HL-60 (cell line): ENCODE measurements around the gene POLR1F.

Experiments used
- GABPA ChIP-seq: IDR thresholded peaks from 2 replicates; pipeline ENCODE4 v1.6.1; 2012; ENCODE audit warnings: low read depth
- POLR2AphosphoS5 ChIP-seq: IDR thresholded peaks from 2 replicates; pipeline ENCODE4 v1.6.1; 2012; ENCODE audit warnings: low read depth
- TF ChIP-seq, protein P1 (sequence below): IDR thresholded peaks from one replicate; pipeline ENCODE4 v1.5.1; 2011; ENCODE audit warnings: low read length, control low read depth, inconsistent platforms; ENCODE audit not compliant: insufficient read depth
- TF ChIP-seq, protein P2 (sequence below): IDR thresholded peaks from 2 replicates; pipeline ENCODE4 v1.6.1; 2012; ENCODE audit warnings: low read depth; ENCODE audit not compliant: insufficient replicate concordance

DNA sequence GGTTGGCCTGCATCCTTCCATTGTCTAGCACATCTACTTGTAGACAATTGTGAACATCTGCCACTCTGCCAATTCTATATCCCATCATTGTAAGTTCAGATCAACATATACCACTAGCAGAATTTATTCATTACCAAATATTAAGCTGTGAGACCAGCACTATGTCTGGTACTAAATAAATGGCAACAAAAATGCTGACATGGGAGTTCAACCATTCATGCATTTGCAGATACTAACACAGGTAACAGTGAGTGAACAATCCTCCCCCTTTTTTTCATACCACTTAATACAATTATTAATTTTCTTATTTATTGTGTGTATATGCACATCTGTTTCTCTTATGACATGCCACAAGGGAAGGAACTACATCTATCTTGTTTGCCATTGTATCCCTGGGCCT lies 11.9 kb downstream of the POLR1F start:
- TF ChIP-seq, protein P1, sequence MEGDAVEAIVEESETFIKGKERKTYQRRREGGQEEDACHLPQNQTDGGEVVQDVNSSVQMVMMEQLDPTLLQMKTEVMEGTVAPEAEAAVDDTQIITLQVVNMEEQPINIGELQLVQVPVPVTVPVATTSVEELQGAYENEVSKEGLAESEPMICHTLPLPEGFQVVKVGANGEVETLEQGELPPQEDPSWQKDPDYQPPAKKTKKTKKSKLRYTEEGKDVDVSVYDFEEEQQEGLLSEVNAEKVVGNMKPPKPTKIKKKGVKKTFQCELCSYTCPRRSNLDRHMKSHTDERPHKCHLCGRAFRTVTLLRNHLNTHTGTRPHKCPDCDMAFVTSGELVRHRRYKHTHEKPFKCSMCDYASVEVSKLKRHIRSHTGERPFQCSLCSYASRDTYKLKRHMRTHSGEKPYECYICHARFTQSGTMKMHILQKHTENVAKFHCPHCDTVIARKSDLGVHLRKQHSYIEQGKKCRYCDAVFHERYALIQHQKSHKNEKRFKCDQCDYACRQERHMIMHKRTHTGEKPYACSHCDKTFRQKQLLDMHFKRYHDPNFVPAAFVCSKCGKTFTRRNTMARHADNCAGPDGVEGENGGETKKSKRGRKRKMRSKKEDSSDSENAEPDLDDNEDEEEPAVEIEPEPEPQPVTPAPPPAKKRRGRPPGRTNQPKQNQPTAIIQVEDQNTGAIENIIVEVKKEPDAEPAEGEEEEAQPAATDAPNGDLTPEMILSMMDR, result no peak
- TF ChIP-seq, protein P2, sequence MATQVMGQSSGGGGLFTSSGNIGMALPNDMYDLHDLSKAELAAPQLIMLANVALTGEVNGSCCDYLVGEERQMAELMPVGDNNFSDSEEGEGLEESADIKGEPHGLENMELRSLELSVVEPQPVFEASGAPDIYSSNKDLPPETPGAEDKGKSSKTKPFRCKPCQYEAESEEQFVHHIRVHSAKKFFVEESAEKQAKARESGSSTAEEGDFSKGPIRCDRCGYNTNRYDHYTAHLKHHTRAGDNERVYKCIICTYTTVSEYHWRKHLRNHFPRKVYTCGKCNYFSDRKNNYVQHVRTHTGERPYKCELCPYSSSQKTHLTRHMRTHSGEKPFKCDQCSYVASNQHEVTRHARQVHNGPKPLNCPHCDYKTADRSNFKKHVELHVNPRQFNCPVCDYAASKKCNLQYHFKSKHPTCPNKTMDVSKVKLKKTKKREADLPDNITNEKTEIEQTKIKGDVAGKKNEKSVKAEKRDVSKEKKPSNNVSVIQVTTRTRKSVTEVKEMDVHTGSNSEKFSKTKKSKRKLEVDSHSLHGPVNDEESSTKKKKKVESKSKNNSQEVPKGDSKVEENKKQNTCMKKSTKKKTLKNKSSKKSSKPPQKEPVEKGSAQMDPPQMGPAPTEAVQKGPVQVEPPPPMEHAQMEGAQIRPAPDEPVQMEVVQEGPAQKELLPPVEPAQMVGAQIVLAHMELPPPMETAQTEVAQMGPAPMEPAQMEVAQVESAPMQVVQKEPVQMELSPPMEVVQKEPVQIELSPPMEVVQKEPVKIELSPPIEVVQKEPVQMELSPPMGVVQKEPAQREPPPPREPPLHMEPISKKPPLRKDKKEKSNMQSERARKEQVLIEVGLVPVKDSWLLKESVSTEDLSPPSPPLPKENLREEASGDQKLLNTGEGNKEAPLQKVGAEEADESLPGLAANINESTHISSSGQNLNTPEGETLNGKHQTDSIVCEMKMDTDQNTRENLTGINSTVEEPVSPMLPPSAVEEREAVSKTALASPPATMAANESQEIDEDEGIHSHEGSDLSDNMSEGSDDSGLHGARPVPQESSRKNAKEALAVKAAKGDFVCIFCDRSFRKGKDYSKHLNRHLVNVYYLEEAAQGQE, result no peak
- TF ChIP-seq POLR2AphosphoS5, result no peak
- TF ChIP-seq GABPA, result no peak
